NCI-H526 (cell line): ENCODE results near the gene ABHD6.
A peak's percentile ranks its signal among the peaks of the same experiment; 100 is the strongest.
"Not testable (repeated sequence)": the region's sequence is repeated elsewhere in the genome, so short reads cannot be mapped to it uniquely, and the experiment has no call there.

ENCODE experiments used
- DNase-seq, 2 experiments: peaks; one replicate each; lab custom pipeline; 2025; lab: John Stamatoyannopoulos, UW

ABHD6 gene

DNA sequence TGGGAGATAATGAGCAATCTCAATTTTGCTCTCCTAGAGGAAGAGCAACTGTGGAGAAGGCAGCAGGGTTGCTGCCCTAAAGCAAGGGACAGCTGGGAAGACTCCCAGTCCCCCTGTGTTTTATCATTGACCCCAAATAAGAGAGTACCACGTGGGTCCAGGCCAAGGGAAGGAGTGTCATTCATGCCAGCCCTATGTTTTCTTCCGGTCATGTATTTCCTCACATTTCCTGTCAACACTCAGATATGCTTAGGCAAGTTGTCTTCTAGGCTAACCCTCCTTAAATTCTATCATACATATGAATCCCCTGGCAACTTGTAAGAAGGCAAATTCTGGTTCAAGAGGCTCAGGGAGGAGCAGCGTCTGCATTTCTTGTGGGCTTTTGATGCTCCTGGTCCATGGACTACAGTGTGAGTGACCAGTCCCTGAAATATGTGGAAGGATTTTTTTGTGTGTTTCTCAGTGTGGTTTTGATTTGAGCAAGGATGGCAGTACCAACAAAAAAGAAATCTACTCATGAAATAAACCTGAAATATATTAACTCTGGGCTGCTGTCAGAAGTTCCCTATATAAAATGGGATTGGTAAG lies 36.5 kb downstream of the ABHD6 start:
- no peak for DNase-seq

DNA sequence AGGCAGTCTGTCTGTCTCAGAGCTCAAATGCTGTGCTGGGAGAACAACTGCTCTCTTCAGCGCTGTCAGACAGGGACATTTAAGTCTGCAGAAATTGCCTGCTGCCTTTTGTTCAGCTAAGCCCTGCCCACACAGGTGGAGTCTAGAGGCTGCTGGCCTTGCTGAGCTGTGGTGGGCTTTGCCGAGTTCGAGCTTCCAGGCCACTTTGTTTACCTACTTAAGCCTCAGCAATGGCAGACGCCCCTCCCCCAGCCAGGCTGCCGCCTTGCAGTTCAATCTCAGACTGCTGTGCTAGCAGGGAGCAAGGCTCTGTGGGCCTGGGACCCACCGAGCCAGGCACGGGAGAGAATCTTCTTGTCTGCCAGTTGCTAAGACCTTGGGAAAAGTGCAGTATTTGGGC lies 43.5 kb downstream of the ABHD6 start:
- no peak for DNase-seq

DNA sequence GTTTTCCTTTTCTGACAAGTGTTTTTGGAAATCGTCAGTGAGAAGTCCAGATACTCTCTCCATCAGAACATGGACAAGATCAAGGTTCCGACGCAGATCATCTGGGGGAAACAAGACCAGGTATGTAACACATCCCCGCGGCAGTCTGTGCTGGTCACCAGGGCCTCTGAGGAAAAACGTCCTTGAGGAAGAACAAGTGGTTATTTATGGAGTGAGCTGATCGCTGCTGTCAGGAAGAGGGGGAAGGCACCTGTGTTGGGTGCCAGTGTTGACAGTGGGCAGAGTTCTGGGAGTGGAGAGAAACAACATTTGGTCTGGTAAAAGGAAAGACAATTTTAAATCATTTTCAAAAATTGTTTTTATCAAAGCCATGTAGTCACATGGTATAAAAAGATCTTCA lies 47.7 kb downstream of the ABHD6 start:
- DNase-seq = no peak

DNA sequence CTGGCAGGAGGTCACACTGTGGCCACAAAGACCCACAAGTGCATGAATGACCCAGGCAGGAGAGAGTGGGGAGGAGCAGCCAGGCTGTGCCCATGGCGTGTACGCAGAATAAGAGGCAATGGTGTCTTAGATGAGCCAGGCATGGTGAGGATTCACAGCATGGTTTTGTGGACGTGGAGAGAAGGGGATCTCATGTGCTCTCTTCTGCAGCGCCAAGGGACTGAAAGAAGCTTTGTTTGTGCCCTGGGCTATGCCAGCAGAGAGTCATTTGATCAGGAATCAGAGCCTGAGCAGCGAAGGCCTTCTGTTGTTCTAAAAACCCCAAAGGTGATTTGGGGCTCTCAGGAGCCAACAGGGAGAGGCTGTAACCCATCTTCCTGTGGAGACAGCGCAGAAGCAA lies 49.8 kb downstream of the ABHD6 start:
- DNase-seq = no peak

GRCh38 chr3:58288011-58288728 lies 50.6 kb downstream of the ABHD6 start:
- no peak for DNase-seq

DNA sequence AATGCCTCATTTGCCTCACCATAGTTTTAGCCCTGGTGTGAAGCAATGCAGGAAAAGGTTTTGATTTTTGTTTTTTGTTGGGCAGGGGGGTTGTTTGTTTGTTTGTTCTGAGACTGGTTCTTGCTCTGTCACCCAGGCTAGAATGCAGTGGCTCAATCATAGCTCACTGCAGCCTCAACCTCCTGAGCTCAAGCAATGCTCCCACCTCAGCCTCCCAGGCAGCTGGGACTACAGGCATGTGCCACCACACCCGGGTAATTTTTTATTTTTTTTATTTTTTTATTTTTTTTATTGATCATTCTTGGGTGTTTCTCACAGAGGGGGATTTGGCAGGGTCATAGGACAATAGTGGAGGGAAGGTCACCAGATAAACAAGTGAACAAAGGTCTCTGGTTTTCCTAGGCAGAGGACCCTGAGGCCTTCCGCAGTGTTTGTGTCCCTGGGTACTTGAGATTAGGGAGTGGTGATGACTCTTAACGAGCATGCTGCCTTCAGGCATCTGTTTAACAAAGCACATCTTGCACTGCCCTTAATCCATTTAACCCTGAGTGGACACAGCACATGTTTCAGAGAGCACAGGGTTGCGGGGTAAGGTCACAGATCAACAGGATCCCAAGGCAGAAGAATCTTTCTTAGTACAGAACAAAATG lies 51.5 kb downstream of the ABHD6 start:
- DNase-seq = not testable (repeated sequence)

GRCh38 chr3:58290446-58290845 lies 52.9 kb downstream of the ABHD6 start:
- not testable (repeated sequence) for DNase-seq

DNA sequence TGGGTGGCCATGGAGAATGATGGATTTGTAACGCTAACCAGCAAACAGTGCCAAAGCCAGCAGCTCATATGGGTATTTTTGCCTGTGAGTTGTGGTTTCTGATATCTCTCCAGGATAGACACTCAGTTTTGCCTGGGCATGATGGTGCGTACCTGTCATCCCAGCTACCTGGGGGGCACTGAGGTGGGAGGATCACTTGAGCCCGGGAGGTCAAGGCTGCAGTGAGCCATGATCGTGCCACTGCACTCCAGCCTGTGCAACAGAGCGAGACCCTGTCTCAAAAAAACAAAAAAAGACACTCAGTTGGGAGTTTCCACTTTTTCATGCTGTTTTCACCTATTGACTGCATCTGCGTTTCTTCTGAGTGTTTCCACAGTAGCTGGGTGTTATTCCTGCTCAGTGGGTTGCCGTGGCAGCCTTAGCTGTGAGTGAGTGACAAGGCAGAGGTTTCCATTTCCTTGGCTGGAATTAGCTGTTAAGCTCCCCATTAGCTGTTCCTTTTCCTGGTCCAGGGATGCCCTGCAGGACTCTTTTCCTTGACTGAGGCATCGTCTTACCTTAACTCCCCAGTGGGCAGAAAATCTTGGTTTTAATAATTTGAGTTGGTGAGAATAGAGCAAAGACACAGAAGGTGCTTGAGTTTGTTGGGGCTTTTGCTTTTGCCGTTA lies 54.2 kb downstream of the ABHD6 start:
- no peak for DNase-seq

DNA sequence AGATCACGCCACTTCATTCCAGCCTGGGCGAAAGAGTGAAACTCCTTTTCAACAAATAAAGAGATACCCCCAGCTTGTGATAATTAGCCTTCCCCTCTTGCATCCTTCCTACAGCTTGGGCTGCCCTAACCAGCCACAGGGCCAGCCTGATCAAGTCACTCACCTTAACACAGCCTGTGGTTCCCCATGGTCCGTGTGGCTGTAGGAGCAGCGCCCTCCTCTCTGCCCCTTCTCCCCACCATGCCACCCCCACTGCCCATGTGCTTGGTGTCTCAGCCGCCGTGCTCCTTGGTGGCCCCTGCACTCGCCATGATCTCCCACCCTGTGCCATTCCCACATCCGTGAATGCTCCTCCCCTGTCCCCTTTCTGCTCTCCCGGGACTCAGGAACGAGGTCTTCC lies 55.3 kb downstream of the ABHD6 start:
- no peak for DNase-seq

DNA sequence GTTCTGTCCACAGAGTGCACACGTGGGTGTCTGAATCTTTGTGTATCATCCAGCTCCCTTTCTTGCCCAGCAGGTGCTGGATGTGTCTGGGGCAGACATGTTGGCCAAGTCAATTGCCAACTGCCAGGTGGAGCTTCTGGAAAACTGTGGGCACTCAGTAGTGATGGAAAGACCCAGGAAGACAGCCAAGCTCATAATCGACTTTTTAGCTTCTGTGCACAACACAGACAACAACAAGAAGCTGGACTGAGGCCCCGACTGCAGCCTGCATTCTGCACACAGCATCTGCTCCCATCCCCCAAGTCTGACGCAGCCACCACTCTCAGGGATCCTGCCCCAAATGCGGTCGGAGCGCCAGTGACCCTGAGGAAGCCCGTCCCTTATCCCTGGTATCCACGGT lies 55.9 kb downstream of the ABHD6 start:
- no peak for DNase-seq

DNA sequence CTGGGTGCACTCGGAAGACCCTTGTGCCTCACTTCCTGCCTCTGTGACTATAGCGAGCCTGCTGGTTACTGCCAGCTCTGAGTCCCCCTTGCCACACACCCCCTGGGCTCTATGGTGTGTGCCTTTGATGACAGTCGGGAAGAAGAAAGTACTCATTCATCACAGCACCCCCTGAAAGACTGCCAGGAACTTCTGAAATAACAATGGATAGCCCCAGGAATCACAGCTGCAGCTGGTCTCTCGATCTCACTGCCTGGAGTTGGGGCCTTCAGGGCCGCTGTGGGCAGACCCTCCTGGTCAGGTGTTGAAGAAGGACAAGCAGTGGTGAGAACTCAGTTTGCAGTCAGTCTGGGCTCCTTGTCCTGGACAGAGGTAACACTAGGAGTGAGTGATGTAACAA lies 58.7 kb downstream of the ABHD6 start:
- DNase-seq = no peak

- DNase-seq = no peak
Measured at GRCh38 chr3:58296843-58297242, 59.3 kb downstream of the ABHD6 start.

DNA sequence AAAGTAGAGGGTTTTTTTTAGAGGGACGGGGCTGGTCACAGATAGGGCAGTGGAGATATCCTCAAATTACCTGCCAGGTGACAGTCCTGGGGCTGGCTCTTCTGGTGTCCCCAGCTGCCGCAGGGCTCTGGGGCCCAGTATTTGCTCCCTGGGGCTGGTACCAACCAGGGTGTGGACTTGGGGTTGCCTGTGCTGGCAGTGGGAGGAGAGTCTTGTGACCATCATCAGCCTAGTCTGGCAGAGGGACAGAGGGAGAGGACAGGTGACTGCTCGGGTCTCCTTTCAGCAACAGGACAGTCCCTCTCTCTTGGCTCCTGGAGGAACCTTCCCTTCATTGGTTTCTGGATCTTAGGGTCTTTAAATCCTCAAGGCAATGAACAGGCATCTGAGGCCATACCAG lies 60.6 kb downstream of the ABHD6 start:
- DNase-seq = no peak

- DNase-seq = no peak
Measured at GRCh38 chr3:58299075-58299474, 61.5 kb downstream of the ABHD6 start.

DNA sequence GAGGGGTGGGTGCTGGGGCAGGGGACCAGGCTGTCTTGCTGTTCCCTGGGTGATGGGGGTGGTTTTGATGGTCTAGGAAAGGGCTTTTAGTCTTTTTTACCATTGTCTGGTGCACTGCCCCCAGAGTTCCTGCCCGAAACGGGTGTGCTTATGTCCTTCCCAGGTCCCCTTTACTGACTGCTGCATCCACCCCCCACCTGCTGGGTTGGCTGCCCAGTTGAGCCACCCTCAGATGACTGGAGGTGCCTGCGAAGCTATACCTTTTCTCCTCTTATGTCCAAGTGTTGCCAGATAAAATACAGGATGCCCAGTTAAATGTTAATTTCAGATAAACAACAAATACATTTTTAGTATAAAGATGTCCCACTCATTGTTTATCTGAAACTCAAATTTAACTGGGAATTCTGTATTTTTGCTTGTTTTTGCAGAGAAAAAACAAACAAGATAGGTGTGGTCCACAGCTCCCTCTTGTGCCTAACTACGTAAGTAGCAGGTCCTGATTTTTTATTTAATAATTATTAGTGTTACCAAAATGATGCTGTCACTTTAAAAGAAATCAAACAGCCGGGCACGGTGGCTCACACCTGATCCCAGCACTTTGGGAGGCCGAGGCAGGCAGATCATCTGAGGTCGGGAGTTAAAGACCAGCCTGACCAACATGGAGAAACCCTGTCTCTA lies 62.4 kb downstream of the ABHD6 start:
- no peak for DNase-seq

DNA sequence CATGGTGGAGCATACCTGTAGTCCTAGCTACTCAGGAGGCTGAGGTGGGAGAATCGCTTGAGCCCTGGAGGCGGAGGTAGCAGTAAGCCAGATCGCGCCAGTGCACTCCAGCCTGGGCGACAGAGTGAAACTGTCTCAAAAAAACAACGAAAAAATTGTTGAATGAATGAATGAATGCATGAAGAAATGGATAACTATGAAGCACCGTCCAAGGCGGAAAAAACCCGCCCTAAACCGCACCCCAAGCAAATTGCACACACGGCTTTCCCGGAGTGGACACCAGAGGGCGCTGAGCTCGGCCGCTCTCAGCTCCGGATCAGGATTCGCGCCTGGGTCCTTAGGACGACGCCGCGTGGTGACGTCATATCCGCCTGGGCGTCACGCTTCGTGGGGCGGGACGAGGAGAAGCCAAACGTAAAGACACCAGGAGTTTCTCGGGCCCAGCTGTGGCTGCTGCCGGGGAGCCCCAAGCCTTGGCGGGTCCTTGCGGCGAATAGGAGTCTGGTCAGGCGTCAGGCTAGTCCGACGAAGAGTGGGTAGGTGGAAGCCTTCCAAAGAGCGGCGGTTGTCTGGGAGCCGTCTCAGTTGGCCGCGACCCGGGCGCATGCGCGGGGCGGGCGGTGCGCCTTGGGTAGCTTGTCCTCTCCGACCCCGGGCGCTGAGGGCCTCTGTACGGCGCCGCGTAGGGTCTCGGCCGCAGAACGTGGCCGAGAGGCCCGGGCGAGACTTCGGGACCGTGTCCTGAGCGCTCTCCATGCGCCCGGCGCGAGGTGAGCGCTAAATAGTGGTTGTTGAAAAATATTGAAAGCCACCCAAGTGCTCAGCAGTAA lies 68.5 kb downstream of the ABHD6 start, which contains the start of the genes HTD2 and RPP14:
TSS of gene HTD2 (plus strand) at position 639 of the 830 bp plus-strand sequence. CDS start 11,094 bp downstream, outside the sequence.
TSS of gene RPP14 (plus strand) at position 364 of the 830 bp plus-strand sequence. CDS start 4,085 bp downstream, outside the sequence.
- peak; percentile 79 to 95 for DNase-seq

GRCh38 chr3:58307639-58308215 lies 70.1 kb downstream of the ABHD6 start:
- DNase-seq = peak in 1 of 2 experiments; percentile 42

DNA sequence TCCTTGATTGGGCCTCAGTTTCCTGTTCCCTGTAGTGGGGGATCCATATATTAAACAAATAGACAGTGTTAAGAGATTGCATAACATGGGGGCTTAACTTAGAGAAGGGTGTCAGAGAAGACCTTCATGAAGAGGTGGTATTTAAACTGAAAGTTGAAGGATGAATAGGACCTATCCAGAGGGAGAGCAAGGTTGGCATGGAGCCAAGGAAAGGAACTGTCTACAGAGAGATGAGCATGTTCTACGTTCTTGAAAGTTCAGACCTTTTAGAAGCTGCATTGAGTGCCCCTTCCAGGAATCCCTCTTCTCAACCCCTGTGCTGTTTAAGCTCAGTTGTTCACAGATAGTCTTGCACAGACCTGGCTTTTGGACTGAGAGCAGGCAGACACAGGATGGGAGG lies 71.1 kb downstream of the ABHD6 start:
- DNase-seq = no peak

DNA sequence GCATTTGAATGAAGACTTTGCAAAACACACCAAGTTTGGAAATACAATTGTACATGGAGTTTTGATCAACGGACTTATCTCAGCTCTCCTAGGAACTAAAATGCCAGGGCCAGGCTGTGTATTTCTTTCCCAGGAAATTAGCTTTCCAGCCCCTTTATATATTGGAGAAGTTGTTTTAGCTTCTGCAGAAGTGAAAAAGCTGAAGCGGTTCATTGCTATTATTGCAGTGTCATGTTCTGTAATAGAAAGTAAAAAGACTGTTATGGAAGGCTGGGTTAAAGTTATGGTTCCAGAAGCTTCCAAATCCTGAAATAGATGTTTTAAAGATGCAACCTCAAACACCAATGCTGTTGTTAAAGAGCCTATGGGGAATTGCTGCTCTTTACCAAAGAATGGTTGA lies 80.2 kb downstream of the ABHD6 start:
- DNase-seq = no peak

DNA sequence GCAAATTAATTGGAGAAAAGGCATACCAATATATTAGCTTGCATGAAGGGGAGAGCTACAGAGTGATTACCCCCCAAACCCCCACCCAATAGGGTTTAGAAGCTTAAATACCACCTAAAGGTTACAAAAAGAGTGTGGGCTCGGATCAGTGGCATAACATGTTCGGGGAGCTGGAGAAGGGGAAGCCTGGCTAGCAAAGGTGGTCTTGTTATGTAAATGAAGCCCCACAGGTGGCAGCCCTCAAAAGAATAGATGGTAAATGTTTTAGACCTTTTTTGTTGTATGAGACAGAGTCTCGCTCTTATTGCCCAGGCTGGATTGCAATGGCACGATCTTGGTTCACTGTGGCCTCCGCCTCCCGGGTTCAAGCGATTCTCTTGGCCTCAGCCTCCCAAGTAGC lies 84.2 kb downstream of the ABHD6 start:
- no peak for DNase-seq

DNA sequence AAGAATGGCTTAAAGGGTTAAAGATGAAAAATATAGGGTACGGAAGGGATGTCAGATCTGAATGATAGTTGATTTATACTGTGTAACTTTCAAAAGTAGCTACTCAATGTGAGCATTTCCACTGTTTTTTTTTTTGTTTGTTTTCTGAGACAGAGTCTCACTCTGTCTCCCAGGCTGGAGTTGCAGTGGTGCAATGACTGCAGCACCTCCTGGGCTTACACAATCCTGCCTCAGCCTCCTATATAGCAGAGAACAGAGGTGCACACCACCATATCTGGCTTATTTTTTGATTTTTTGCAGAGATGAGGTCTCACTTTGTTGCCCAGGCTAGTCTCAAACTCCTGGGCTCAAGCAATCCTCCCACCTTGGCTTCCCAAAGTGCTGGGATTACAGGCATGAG lies 85.2 kb downstream of the ABHD6 start:
- DNase-seq = no peak
